Measurements from ENCODE around the gene CASP12.

Gene CASP12

DNA sequence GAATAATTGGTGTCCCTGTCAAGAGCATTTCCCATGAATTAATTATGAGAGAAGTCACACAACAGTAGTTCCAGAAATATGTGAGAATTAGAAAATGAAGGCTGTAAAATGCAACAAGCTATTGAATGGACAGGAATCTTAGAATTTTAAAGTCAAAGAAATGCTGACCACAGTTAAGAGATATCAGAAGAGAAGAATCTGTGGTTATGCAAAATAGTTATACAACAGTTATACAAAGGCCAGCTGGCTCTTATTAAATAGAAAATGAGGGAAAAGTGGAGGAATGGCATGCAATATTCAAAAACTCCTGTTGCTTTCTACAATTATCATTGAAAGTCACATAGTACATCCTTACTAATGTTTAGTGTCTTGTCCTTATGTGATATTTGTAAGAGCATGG is 27.4 kb downstream of the CASP12 start:
- Histone ChIP-seq H3K4me1 (ENCODE audit: control insufficient read depth, insufficient read depth, low read length, poor library complexity, severe bottlenecking) (peaks cover 3% of the 10 kb centered on the region), H3K4me3 (ENCODE audit: insufficient read depth, low read depth, low read length, poor library complexity, severe bottlenecking) (no peak overlapping the region), H3K36me3 (ENCODE audit: control insufficient read depth, insufficient read depth, low read length) (no peaks in the 10 kb centered on the region), H3K9me3 (ENCODE audit: control insufficient read depth, low read length) (no peaks in the 10 kb centered on the region), H3K27ac (ENCODE audit: insufficient read depth, low read length, poor library complexity, severe bottlenecking) (no peak overlapping the region), H3K27me3 (replicated peaks; ENCODE audit: control insufficient read depth, insufficient read depth, low read length, poor library complexity, severe bottlenecking) (no peaks in the 10 kb centered on the region)
- DNase-seq = no peak

DNA sequence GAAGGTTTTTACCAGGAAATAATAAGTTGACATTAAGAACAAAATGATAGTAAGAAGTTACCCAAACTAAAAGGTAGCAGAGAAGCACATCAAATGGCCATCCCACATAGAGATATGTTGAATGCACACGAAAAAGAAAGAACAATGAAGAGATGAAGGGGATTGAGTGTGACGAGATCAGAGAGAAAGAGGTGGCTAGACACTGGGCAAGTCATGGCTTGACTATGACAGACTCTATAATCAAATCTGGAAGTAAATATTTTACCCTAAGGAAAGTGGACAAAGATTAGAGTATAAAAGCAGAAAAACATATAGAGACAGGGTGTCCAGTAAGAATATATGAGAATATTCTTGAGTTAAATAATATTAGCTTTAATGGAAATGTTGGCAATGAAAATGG is 31.4 kb downstream of the CASP12 start:
- Histone ChIP-seq H3K27me3 (replicated peaks; ENCODE audit: control insufficient read depth, insufficient read depth, low read length, poor library complexity, severe bottlenecking) (no peaks in the 10 kb centered on the region), H3K27ac (ENCODE audit: insufficient read depth, low read length, poor library complexity, severe bottlenecking) (no peak overlapping the region), H3K4me1 (ENCODE audit: control insufficient read depth, insufficient read depth, low read length, poor library complexity, severe bottlenecking) (no peaks in the 10 kb centered on the region), H3K36me3 (ENCODE audit: control insufficient read depth, insufficient read depth, low read length) (no peaks in the 10 kb centered on the region), H3K4me3 (ENCODE audit: insufficient read depth, low read depth, low read length, poor library complexity, severe bottlenecking) (no peak overlapping the region), H3K9me3 (ENCODE audit: control insufficient read depth, low read length) (no peaks in the 10 kb centered on the region)
- DNase-seq = no peak

DNA sequence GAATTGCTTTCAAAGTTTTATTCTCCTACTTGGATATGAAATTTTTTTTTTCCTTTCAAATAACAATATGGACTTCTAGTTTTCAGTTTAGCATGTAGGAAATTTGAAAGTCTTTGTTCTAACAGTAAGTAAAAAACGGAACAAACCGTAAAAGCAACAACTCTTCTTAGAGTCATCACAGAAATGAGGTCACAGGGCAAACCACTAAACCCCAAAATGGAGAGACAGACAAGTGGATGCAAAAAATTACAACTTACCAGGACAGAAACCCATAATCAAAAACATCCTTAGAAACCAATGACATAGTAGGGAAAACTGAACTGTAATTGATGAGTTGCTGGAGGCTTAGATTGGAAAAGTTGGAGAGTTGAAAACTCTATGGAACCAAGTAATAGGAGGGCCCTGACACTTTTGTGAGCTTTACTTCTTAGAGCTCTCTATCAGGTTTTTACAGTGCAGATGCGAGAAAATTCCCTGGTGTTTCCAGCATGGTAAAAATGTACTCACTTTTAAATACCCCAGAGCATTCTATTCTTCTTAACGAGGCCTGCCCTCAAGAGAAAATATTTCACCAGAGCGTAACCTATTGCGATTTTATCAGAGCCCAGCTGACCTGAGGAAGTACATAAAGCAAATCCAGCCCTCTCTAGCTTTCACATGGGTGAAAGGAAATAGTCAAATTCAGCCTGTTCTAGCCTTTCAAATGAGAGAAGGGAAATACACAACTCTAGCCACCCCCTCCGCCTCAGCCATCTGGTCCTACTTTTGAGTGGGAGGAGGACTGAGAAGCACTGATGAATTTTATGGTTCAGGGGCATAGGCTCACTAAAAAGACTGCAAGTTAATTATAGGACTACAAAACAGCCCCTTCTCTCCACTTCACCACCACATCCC is 39.1 kb downstream of the CASP12 start:
- DNase-seq = no peak
- Histone ChIP-seq H3K36me3 (ENCODE audit: control insufficient read depth, insufficient read depth, low read length) (no peaks in the 10 kb centered on the region), H3K27me3 (replicated peaks; ENCODE audit: control insufficient read depth, insufficient read depth, low read length, poor library complexity, severe bottlenecking) (no peaks in the 10 kb centered on the region), H3K4me1 (ENCODE audit: control insufficient read depth, insufficient read depth, low read length, poor library complexity, severe bottlenecking) (no peaks in the 10 kb centered on the region), H3K9me3 (ENCODE audit: control insufficient read depth, low read length) (no peaks in the 10 kb centered on the region), H3K27ac (ENCODE audit: insufficient read depth, low read length, poor library complexity, severe bottlenecking) (no peak overlapping the region), H3K4me3 (ENCODE audit: insufficient read depth, low read depth, low read length, poor library complexity, severe bottlenecking) (peak overlapping the region; percentile 11)

DNA sequence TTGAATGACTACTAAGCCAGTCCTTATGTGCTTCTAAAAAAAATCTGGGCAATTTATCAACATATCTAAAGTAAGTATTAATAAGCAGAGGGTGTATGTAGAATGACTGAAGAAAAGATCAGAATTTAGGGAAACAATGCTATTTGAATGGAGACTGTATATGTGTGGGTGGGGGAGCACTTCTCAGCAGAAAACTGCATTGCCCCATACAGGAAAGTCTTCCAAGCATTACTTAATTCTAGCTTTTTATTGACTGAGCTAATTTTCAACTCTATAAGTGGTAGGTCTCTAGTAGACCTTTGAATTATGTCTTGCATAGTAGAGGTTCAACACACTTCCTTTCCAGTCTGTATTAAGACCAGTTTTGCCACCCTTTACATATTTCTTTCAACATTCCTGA is 41.7 kb downstream of the CASP12 start:
- no peak for DNase-seq
- no peaks in the 10 kb centered on the region for H3K36me3 ChIP-seq (ENCODE audit: control insufficient read depth, insufficient read depth, low read length)
- H3K27ac ChIP-seq (ENCODE audit: insufficient read depth, low read length, poor library complexity, severe bottlenecking) = no peak overlapping the region
- no peaks in the 10 kb centered on the region for H3K9me3 ChIP-seq (ENCODE audit: control insufficient read depth, low read length)
- no peaks in the 10 kb centered on the region for H3K27me3 ChIP-seq (replicated peaks; ENCODE audit: control insufficient read depth, insufficient read depth, low read length, poor library complexity, severe bottlenecking)
- no peak overlapping the region for H3K4me3 ChIP-seq (ENCODE audit: insufficient read depth, low read depth, low read length, poor library complexity, severe bottlenecking)
- H3K4me1 ChIP-seq (ENCODE audit: control insufficient read depth, insufficient read depth, low read length, poor library complexity, severe bottlenecking) = no peaks in the 10 kb centered on the region

DNA sequence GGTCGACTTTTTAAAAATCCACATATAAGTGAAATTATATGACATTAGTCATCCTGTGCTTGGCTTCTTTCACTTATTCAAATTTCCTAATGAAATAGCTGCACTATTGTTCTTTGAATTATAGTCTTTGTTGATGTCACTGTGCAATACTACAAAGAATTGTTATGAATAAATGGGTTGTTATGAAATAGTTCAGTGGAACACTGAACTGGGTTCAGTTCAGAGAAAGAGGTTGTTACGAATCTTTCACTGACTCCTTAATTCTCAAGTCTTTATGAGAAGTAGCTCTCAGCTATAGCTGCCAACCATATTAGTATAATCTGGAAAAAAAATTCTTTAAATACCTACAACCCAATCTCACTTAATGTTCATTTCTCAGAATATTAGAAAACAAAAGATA is 42.3 kb downstream of the CASP12 start:
- DNase-seq = no peak
- H3K9me3 ChIP-seq (ENCODE audit: control insufficient read depth, low read length) = no peaks in the 10 kb centered on the region
- H3K4me1 ChIP-seq (ENCODE audit: control insufficient read depth, insufficient read depth, low read length, poor library complexity, severe bottlenecking) = no peaks in the 10 kb centered on the region
- H3K27me3 ChIP-seq (replicated peaks; ENCODE audit: control insufficient read depth, insufficient read depth, low read length, poor library complexity, severe bottlenecking) = no peaks in the 10 kb centered on the region
- no peak overlapping the region for H3K27ac ChIP-seq (ENCODE audit: insufficient read depth, low read length, poor library complexity, severe bottlenecking)
- H3K4me3 ChIP-seq (ENCODE audit: insufficient read depth, low read depth, low read length, poor library complexity, severe bottlenecking) = no peak overlapping the region
- no peaks in the 10 kb centered on the region for H3K36me3 ChIP-seq (ENCODE audit: control insufficient read depth, insufficient read depth, low read length)

DNA sequence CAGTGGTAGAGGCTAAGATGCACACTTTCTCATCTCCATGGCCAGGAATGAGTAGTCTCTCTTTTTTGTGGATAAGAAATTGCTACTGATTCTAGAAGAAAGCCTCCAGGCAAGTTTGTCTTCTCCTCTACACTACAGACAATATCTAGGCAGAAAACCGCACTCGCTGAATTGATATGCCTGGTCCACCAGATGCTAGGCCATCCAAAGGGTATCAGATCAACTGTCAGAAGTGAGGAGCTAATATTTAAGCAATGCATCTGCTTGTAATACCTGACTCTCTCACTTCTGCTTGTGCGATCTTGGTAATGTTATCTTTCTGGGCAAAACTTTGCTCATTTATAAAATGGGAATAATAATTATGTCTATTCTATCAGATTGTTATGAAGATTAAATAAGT is 45.0 kb downstream of the CASP12 start:
- Histone ChIP-seq H3K27me3 (replicated peaks; ENCODE audit: control insufficient read depth, insufficient read depth, low read length, poor library complexity, severe bottlenecking) (no peaks in the 10 kb centered on the region), H3K36me3 (ENCODE audit: control insufficient read depth, insufficient read depth, low read length) (no peaks in the 10 kb centered on the region), H3K4me1 (ENCODE audit: control insufficient read depth, insufficient read depth, low read length, poor library complexity, severe bottlenecking) (no peaks in the 10 kb centered on the region), H3K27ac (ENCODE audit: insufficient read depth, low read length, poor library complexity, severe bottlenecking) (no peak overlapping the region), H3K4me3 (ENCODE audit: insufficient read depth, low read depth, low read length, poor library complexity, severe bottlenecking) (no peak overlapping the region), H3K9me3 (ENCODE audit: control insufficient read depth, low read length) (no peaks in the 10 kb centered on the region)
- DNase-seq = no peak

DNA sequence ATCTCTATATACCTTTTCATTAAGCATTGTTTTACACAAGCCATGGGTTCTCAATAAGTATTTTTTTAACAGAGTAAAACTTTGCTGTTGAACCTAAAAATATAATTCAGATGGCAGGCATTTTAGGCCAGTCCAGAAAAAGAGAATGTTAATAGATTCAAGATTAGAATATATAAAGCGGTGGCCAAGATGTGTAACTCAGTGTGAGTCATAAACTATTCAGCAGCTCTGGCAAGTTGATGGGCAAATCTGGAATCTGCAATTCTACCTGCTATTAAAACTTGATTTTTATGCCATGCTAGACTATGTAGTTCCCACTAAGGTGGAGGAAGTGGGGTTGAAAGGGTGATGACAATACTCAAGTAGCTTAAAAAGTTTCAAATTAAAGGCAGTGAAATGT is 45.4 kb downstream of the CASP12 start:
- Histone ChIP-seq H3K27me3 (replicated peaks; ENCODE audit: control insufficient read depth, insufficient read depth, low read length, poor library complexity, severe bottlenecking) (no peaks in the 10 kb centered on the region), H3K4me3 (ENCODE audit: insufficient read depth, low read depth, low read length, poor library complexity, severe bottlenecking) (no peak overlapping the region), H3K36me3 (ENCODE audit: control insufficient read depth, insufficient read depth, low read length) (no peaks in the 10 kb centered on the region), H3K27ac (ENCODE audit: insufficient read depth, low read length, poor library complexity, severe bottlenecking) (no peak overlapping the region), H3K4me1 (ENCODE audit: control insufficient read depth, insufficient read depth, low read length, poor library complexity, severe bottlenecking) (no peaks in the 10 kb centered on the region), H3K9me3 (ENCODE audit: control insufficient read depth, low read length) (no peaks in the 10 kb centered on the region)
- no peak for DNase-seq

DNA sequence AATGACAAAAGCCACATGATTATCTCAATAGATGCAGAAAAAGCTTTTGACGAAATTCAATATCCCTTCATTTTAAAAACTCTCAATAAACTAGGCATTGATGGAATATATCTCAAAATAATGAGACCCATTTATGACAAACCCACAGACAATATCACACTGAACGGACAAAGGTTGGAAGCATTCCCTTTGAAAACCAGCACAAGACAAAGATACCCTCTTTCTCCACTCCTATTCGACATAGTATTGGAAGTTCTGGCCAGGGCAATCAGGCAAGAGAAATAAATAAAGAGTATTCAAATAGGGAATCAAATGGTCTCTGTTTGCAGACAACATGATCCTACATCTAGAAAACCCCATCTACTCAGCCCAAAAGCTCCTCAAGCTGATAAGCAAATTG is 52.0 kb downstream of the CASP12 start:
- H3K9me3 ChIP-seq (ENCODE audit: control insufficient read depth, low read length) = no peaks in the 10 kb centered on the region
- no peaks in the 10 kb centered on the region for H3K4me1 ChIP-seq (ENCODE audit: control insufficient read depth, insufficient read depth, low read length, poor library complexity, severe bottlenecking)
- H3K36me3 ChIP-seq (ENCODE audit: control insufficient read depth, insufficient read depth, low read length) = no peaks in the 10 kb centered on the region
- H3K27me3 ChIP-seq (replicated peaks; ENCODE audit: control insufficient read depth, insufficient read depth, low read length, poor library complexity, severe bottlenecking) = no peaks in the 10 kb centered on the region
- H3K27ac ChIP-seq (ENCODE audit: insufficient read depth, low read length, poor library complexity, severe bottlenecking) = no peak overlapping the region
- no peak overlapping the region for H3K4me3 ChIP-seq (ENCODE audit: insufficient read depth, low read depth, low read length, poor library complexity, severe bottlenecking)
- no peak for DNase-seq

DNA sequence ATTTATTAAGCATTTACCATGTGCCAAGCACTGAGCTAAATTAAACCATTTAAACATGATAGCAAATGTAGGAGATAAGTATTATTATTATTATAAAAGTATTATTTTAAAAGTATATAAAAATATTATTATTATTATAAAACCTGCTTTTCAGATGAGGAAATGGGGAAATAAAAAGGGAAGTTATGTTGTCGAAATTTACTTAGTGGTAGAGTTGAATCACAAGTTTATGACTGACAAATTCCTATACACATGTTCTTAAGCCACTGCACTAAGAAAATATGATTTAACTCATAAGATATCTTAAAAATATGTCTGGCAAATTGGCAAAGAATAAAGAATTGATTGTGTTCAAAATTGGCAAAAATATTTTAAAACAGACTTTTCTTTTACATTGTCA is 53.8 kb downstream of the CASP12 start:
- Histone ChIP-seq H3K4me1 (ENCODE audit: control insufficient read depth, insufficient read depth, low read length, poor library complexity, severe bottlenecking) (no peaks in the 10 kb centered on the region), H3K4me3 (ENCODE audit: insufficient read depth, low read depth, low read length, poor library complexity, severe bottlenecking) (no peak overlapping the region), H3K27ac (ENCODE audit: insufficient read depth, low read length, poor library complexity, severe bottlenecking) (no peak overlapping the region), H3K36me3 (ENCODE audit: control insufficient read depth, insufficient read depth, low read length) (no peaks in the 10 kb centered on the region), H3K27me3 (replicated peaks; ENCODE audit: control insufficient read depth, insufficient read depth, low read length, poor library complexity, severe bottlenecking) (no peaks in the 10 kb centered on the region), H3K9me3 (ENCODE audit: control insufficient read depth, low read length) (no peaks in the 10 kb centered on the region)
- DNase-seq = no peak

DNA sequence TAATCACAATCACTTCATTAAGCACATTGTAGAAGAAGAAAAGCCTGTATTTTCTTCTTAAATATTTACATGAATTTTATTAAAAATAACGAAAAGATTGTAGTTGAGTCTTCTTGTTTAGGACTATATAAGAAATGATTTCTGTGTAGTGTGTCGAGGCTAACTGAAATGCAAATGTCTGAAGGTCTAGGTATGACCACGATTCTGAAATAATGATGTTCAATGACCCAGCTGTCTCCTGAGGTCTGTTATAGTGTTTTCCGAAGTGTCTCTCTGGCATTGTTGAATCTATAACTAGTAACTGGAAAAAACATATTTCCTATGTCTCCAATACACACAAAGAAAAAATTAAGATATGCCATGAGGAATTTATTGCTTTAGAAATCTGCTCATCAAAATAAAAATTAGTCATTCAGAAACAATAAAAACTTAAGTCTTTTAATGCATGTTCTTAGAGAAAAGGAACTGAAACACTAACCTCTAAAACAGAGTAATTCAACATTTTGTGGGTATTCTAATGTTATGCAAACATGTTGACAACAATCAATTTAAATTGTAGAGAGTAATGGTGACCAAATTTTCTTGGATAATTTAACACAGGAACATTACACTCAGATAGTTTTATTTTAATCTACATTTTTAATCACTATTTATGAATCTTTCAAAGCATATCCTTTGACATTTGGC is 55.0 kb downstream of the CASP12 start:
- Histone ChIP-seq H3K27me3 (replicated peaks; ENCODE audit: control insufficient read depth, insufficient read depth, low read length, poor library complexity, severe bottlenecking) (no peaks in the 10 kb centered on the region), H3K4me1 (ENCODE audit: control insufficient read depth, insufficient read depth, low read length, poor library complexity, severe bottlenecking) (no peaks in the 10 kb centered on the region), H3K4me3 (ENCODE audit: insufficient read depth, low read depth, low read length, poor library complexity, severe bottlenecking) (no peak overlapping the region), H3K36me3 (ENCODE audit: control insufficient read depth, insufficient read depth, low read length) (no peaks in the 10 kb centered on the region), H3K9me3 (ENCODE audit: control insufficient read depth, low read length) (no peaks in the 10 kb centered on the region), H3K27ac (ENCODE audit: insufficient read depth, low read length, poor library complexity, severe bottlenecking) (no peak overlapping the region)
- DNase-seq = no peak
